OCI-LY1 (cell line): ENCODE measurements around the gene DYRK3.

Source experiments
- H2AFZ ChIP-seq: fragments of 200-600 bp; sonication (generic), shearing (Covaris generic); 2 replicates; pipeline ENCODE4 v1.6.0; 2014; ENCODE audit warnings: antibody characterized with exemption, mild to moderate bottlenecking, low read length
- H3F3A ChIP-seq: fragments of 200-600 bp; sonication (generic), shearing (Covaris generic); 2 replicates; pipeline ENCODE4 v1.6.0; 2014; ENCODE audit warnings: mild to moderate bottlenecking, antibody characterized with exemption, low read length, moderate library complexity; ENCODE audit not compliant: insufficient read depth
- H3K27ac ChIP-seq: fragments of 200-600 bp; sonication (generic); 2 replicates; pipeline ENCODE4 v1.5.1; 2014; ENCODE audit warnings: low read length, mixed run types, mild to moderate bottlenecking, low read depth; ENCODE audit not compliant: poor library complexity, severe bottlenecking
- H3K27me3 ChIP-seq: fragments of 200-600 bp; sonication (generic); 2 replicates; pipeline ENCODE4 v1.6.0; 2014; ENCODE audit warnings: antibody characterized with exemption, mild to moderate bottlenecking, low read length, moderate library complexity; ENCODE audit not compliant: insufficient read depth
- H3K36me3 ChIP-seq: fragments of 200-600 bp; sonication (generic); 2 replicates; pipeline ENCODE4 v1.6.1; 2014; ENCODE audit warnings: mild to moderate bottlenecking, antibody characterized with exemption, low read length, moderate library complexity, mixed read lengths; ENCODE audit not compliant: insufficient read depth
- H3K4me1 ChIP-seq: fragments of 200-600 bp; sonication (generic); 2 replicates; pipeline ENCODE4 v1.5.1; 2014; ENCODE audit warnings: mild to moderate bottlenecking, low read length, moderate library complexity; ENCODE audit not compliant: insufficient read depth, severe bottlenecking
- H3K4me2 ChIP-seq: fragments of 200-600 bp; sonication (generic), shearing (Covaris generic); 2 replicates; pipeline ENCODE4 v1.6.1; 2014; ENCODE audit warnings: low read length
- H3K4me3 ChIP-seq: fragments of 200-600 bp; sonication (generic); 2 replicates; pipeline ENCODE4 v1.5.1; 2014; ENCODE audit warnings: low read length, low read depth, mild to moderate bottlenecking, mixed read lengths; ENCODE audit not compliant: poor library complexity, severe bottlenecking
- H3K79me2 ChIP-seq: fragments of 200-600 bp; shearing (Covaris generic); 2 replicates; pipeline ENCODE4 v1.6.1; 2016; ENCODE audit warnings: mixed run types, low read length, mixed read lengths; ENCODE audit not compliant: insufficient read depth
- H3K9ac ChIP-seq: fragments of 200-600 bp; sonication (generic), shearing (Covaris generic); 2 replicates; pipeline ENCODE4 v1.6.1; 2014; ENCODE audit warnings: mild to moderate bottlenecking, low read length, mixed read lengths
- H3K9me2 ChIP-seq: fragments of 200-600 bp; sonication (generic), shearing (Covaris generic); 2 replicates; pipeline ENCODE4 v1.6.1; 2014; ENCODE audit warnings: low read depth, mild to moderate bottlenecking, low read length, mixed read lengths
- H3K9me3 ChIP-seq: fragments of 200-600 bp; shearing (Covaris generic); 2 replicates; pipeline ENCODE4 v1.6.1; 2014; ENCODE audit warnings: low read length, mixed read lengths
- H4K20me1 ChIP-seq: fragments of 200-600 bp; sonication (generic), shearing (Covaris generic); 2 replicates; pipeline ENCODE4 v1.6.0; 2016; ENCODE audit warnings: mild to moderate bottlenecking, low read length; ENCODE audit not compliant: insufficient read depth
- CTCF ChIP-seq: fragments of 200-600 bp; sonication (generic), shearing (Covaris generic); IDR thresholded peaks from 2 replicates; pipeline ENCODE4 v1.5.1; 2017; ENCODE audit warnings: mild to moderate bottlenecking, antibody characterized with exemption, low read length, moderate library complexity, mixed read lengths
- EZH2 ChIP-seq: fragments of 200-600 bp; sonication (generic), shearing (Covaris generic); IDR thresholded peaks from 2 replicates; pipeline ENCODE4 v1.8.0; 2017; ENCODE audit warnings: borderline replicate concordance, mixed run types, mild to moderate bottlenecking, antibody characterized with exemption, low read length, moderate library complexity, mixed read lengths

The DYRK3 gene

GRCh38 chr1:206647224-206647623 lies 11.9 kb downstream of the DYRK3 start:
- Histone ChIP-seq H3K79me2 (no peaks in the 10 kb centered on the region), H3K36me3 (0 out of 2 replicates have a peak, but pooled peaks cover 7% of the 10 kb centered on the region), H3K4me3 (no peak overlapping the region), H3K4me1 (no peaks in the 10 kb centered on the region), H3F3A (no peaks in the 10 kb centered on the region), H3K4me2 (no peak overlapping the region), H3K27ac (no peak overlapping the region), H3K9me3 (no peaks in the 10 kb centered on the region), H3K9me2 (no peaks in the 10 kb centered on the region), H3K9ac (no peak overlapping the region), H4K20me1 (no peaks in the 10 kb centered on the region), H2AFZ (no peak overlapping the region), H3K27me3 (no peaks in the 10 kb centered on the region)
- TF ChIP-seq CTCF = no peak
- no peak for TF ChIP-seq EZH2

- Histone ChIP-seq H3K9ac (no peak overlapping the region), H3K36me3 (peaks cover 7% of the 10 kb centered on the region; the same call in 1 of the 2 replicates), H3K9me3 (no peaks in the 10 kb centered on the region), H4K20me1 (no peaks in the 10 kb centered on the region), H3K9me2 (no peaks in the 10 kb centered on the region), H3F3A (no peaks in the 10 kb centered on the region), H3K4me1 (no peaks in the 10 kb centered on the region), H2AFZ (no peak overlapping the region), H3K4me2 (no peak overlapping the region), H3K79me2 (no peaks in the 10 kb centered on the region), H3K4me3 (no peak overlapping the region), H3K27ac (no peak overlapping the region), H3K27me3 (no peaks in the 10 kb centered on the region)
- TF ChIP-seq EZH2 = no peak
- TF ChIP-seq CTCF = no peak
Observed at GRCh38 chr1:206649261-206649921, 14.1 kb downstream of the DYRK3 start.

- Histone ChIP-seq H3F3A (no peaks in the 10 kb centered on the region), H3K79me2 (no peaks in the 10 kb centered on the region), H3K9me3 (no peaks in the 10 kb centered on the region), H3K4me2 (no peak overlapping the region), H3K27ac (no peak overlapping the region), H3K27me3 (no peaks in the 10 kb centered on the region), H2AFZ (no peak overlapping the region), H3K9me2 (no peaks in the 10 kb centered on the region), H3K9ac (no peak overlapping the region), H3K4me1 (no peaks in the 10 kb centered on the region), H3K4me3 (no peak overlapping the region), H4K20me1 (no peaks in the 10 kb centered on the region), H3K36me3 (peaks cover 7% of the 10 kb centered on the region; the same call in 1 of the 2 replicates)
- no peak for TF ChIP-seq CTCF
- no peak for TF ChIP-seq EZH2
Observed at GRCh38 chr1:206651014-206651413, 15.7 kb downstream of the DYRK3 start.
